ENCODE data around the gene RFESD. TPM values are rescaled to one million over a fixed set of nuclear protein-coding genes. Genes with fewer than 3 reads are reported as not detected.

The RFESD gene
- total and polyA plus RNA-seq, 2 of the 8 experiments (the other 6 are each of a cell fraction or from before 2014, with no cell fraction given): 1.7 to 2.0 TPM

DNA sequence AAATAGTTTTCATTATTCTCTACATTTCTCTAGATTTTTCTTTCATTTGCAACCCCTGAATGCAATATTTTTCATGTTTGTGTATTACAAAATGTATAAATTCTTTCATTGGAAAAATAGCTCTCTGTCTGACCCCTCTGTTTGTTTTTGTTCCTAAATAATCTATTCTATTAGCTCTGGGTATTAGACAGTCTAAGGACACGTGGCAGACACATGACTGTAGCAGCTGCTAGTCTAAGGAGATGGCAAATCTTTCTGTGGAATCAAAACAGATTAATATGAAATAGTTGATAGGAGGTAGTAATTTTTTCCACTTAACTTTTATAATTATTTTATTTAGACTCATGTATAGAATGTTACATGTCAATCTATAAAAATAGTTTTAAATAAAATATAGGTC is 57.6 kb downstream of the RFESD start:
- H3K79me1 ChIP-seq (ENCODE audit: low read depth, low read length): no peaks in the 10 kb centered on the region
- WGBS, 2 experiments (ENCODE audit: extremely low coverage in 1 of 2, insufficient coverage in 1 of 2, insufficient read length in 1 of 2, insufficient replicate concordance in 2 of 2, low coverage in 1 of 2, low lambda C conversion rate in 2 of 2, missing lambda C conversion rate in 1 of 2): 82% methylated on average over 1 of the region's 1 CpG; no CpG with 5 or more reads in 1 of the 2 experiments
- no peak overlapping the region for H2AFZ ChIP-seq (ENCODE audit: low read length)
- H2BK12ac ChIP-seq (ENCODE audit: low read depth, low read length): no peak overlapping the region
- ChIA-PET CTCF (ENCODE audit: partially characterized antibody) (no interaction called here), POLR2A (ENCODE audit: partially characterized antibody) (no interaction called here)
- H2BK15ac ChIP-seq (ENCODE audit: low read length): no peak overlapping the region
- H3K56ac ChIP-seq (replicated peaks; ENCODE audit: insufficient read length, low read depth, low read length): no peak overlapping the region
- no peak overlapping the region for H4K8ac ChIP-seq (ENCODE audit: extremely low read depth, insufficient read depth, low read length)
- no peak overlapping the region for H4K5ac ChIP-seq (ENCODE audit: insufficient read length, low read depth, low read length)
- H3K4me1 ChIP-seq (replicated peaks in 1 of 4; ENCODE audit: control insufficient read depth in 3 of 4, insufficient read depth in 4 of 4, low read length in 3 of 4): no peaks in the 10 kb centered on the region
- H3K23ac ChIP-seq (ENCODE audit: insufficient read length): no peak overlapping the region
- DNase-seq (ENCODE audit: low read depth in 1 of 2, low spot score in 2 of 2): no peak
- no peak overlapping the region for H3K4me3 ChIP-seq (ENCODE audit: extremely low read depth in 1 of 4, insufficient read depth in 2 of 4, low read depth in 3 of 4, low read length in 4 of 4)
- H3K27ac ChIP-seq (ENCODE audit: low read depth, low read length): no peak overlapping the region
- H3K18ac ChIP-seq (ENCODE audit: extremely low read depth, low read length): no peak overlapping the region
- no peak overlapping the region for H2BK20ac ChIP-seq (ENCODE audit: low read length)
- H3K36me3 ChIP-seq (ENCODE audit: control insufficient read depth in 2 of 4, insufficient read depth in 4 of 4, low read length in 3 of 4): no peaks in the 10 kb centered on the region
- no peak for FAIRE-seq
- H3K27me3 ChIP-seq (replicated peaks in 1 of 4; ENCODE audit: control insufficient read depth in 3 of 4, extremely low read depth in 1 of 4, insufficient read depth in 3 of 4, low read length in 3 of 4): peaks cover 0 to 4% (median 2%) of the 10 kb centered on the region in 4 experiments; a peak in 5 of 7 replicates
- no peak overlapping the region for H2BK5ac ChIP-seq (ENCODE audit: low read depth, low read length)
- no peak overlapping the region for H3K4ac ChIP-seq (replicated peaks; ENCODE audit: insufficient read length, low read depth, low read length)
- H3K14ac ChIP-seq (ENCODE audit: insufficient read length): no peak overlapping the region
- no peaks in the 10 kb centered on the region for H3K9me3 ChIP-seq (ENCODE audit: insufficient read depth in 2 of 2, low read depth in 1 of 2, low read length in 1 of 2)
- H4K20me1 ChIP-seq (replicated peaks in 1 of 2; ENCODE audit: control insufficient read depth in 1 of 2, insufficient read depth in 2 of 2, low read length in 2 of 2): no peaks in the 10 kb centered on the region
- no peak overlapping the region for H2BK120ac ChIP-seq (replicated peaks; ENCODE audit: low read depth, low read length)
- no peaks in the 10 kb centered on the region for H3K79me2 ChIP-seq (ENCODE audit: control insufficient read depth in 1 of 2, insufficient read depth in 2 of 2, low read length in 2 of 2)
- no peak overlapping the region for H3K4me2 ChIP-seq (ENCODE audit: insufficient read depth in 1 of 2, low read depth in 2 of 2, low read length in 2 of 2)
- H4K91ac ChIP-seq (replicated peaks; ENCODE audit: insufficient read length, low read length): no peak overlapping the region
- no peaks in the 10 kb centered on the region for H3K23me2 ChIP-seq (ENCODE audit: low read depth, low read length)
- H2AK5ac ChIP-seq (ENCODE audit: low read depth, low read length): no peak overlapping the region
- H3K9ac ChIP-seq (replicated peaks in 1 of 4; ENCODE audit: extremely low read depth in 1 of 4, low read depth in 3 of 4, low read length in 3 of 4): no peak overlapping the region
- TF ChIP-seq, protein P1, sequence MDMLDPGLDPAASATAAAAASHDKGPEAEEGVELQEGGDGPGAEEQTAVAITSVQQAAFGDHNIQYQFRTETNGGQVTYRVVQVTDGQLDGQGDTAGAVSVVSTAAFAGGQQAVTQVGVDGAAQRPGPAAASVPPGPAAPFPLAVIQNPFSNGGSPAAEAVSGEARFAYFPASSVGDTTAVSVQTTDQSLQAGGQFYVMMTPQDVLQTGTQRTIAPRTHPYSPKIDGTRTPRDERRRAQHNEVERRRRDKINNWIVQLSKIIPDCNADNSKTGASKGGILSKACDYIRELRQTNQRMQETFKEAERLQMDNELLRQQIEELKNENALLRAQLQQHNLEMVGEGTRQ (IDR thresholded peaks at IDR 0.05; ENCODE audit: low read length): no peak
- no peak for TF ChIP-seq POLR2A (IDR thresholded peaks at IDR 0.05; ENCODE audit: control extremely low read depth in 1 of 2, low read depth in 2 of 2, low read length in 2 of 2)
- TF ChIP-seq CTBP2 (IDR thresholded peaks at IDR 0.05; ENCODE audit: borderline replicate concordance, insufficient read depth, insufficient read length, low read length): no peak
- TF ChIP-seq TAF7 (optimal IDR thresholded peaks at IDR 0.05; ENCODE audit: borderline replicate concordance, low read depth, low read length): no peak
- TF ChIP-seq GTF2F1 (IDR thresholded peaks at IDR 0.05; ENCODE audit: borderline replicate concordance, low read depth, low read length): no peak
- TF ChIP-seq FOSL1 (IDR thresholded peaks at IDR 0.05; ENCODE audit: insufficient read depth, low read depth, low read length): no peak
- no peak for TF ChIP-seq CHD2 (IDR thresholded peaks at IDR 0.05; ENCODE audit: low read length)
- no peak for TF ChIP-seq HDAC2 (IDR thresholded peaks at IDR 0.05; ENCODE audit: borderline replicate concordance in 1 of 2, low read depth in 2 of 2, low read length in 2 of 2)
- TF ChIP-seq SUZ12 (IDR thresholded peaks at IDR 0.05; ENCODE audit: low read length): no peak
- TF ChIP-seq TAF1 (IDR thresholded peaks at IDR 0.05; ENCODE audit: low read depth, low read length): no peak
- no peak for TF ChIP-seq SIN3A (conservative IDR thresholded peaks at IDR 0.05 in 1 of 2, IDR thresholded peaks at IDR 0.05 in 1 of 2; ENCODE audit: low read depth in 1 of 2, low read length in 2 of 2)
- TF ChIP-seq JUND (IDR thresholded peaks at IDR 0.05; ENCODE audit: low read length): no peak
- TF ChIP-seq KDM4A (IDR thresholded peaks at IDR 0.05; ENCODE audit: low read depth, low read length, severe bottlenecking): no peak

Measured in H1 (cell line).